ENCODE measurements around the gene EEF1AKMT1. TPM values are rescaled to one million over a fixed set of nuclear protein-coding genes. Genes with fewer than 3 reads are reported as not detected.

EEF1AKMT1 gene
- total and polyA plus RNA-seq, 2 experiments from 2014 or later = 3.2 to 7.6 TPM

DNA sequence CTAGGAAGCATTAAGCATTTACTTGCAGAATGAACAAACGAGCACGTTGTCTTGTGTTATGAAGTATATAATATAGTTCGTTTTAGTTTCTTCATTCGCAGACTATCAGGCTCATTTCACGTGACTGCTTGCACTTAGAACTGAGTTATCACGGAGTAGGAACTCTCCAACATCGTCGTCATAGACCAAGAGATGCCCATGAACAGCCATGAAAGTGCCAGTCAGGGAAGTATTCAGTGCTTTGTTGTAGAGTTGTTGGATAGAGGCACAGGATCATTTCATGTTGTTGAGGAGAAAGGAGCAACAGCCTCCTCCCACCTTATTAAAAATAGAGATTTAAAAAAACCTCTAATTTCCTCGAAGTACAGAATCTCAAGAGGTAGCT is 71.2 kb downstream of the EEF1AKMT1 start:
- no peaks in the 10 kb centered on the region for H3K79me2 ChIP-seq (replicated peaks; ENCODE audit: insufficient read depth)
- ATAC-seq (no peak), DNase-seq (ENCODE audit: low spot score) (no peak)
- peak overlapping the region; percentile 90 for H3K4me2 ChIP-seq
- TF ChIP-seq JUNB (IDR thresholded peaks at IDR 0.05; ENCODE audit: unreplicated experiment) = no peak
- TF ChIP-seq ZNF114 (CRISPR knock-in tag; IDR thresholded peaks at IDR 0.05) = no peak
- no peak for TF ChIP-seq EZH2 (IDR thresholded peaks at IDR 0.05; ENCODE audit: low read depth, unreplicated experiment)
- TF ChIP-seq EZH2phosphoT487 (IDR thresholded peaks at IDR 0.05; ENCODE audit: unreplicated experiment) = no peak
- TF ChIP-seq ETS1 (IDR thresholded peaks at IDR 0.05) = no peak
- TF ChIP-seq, protein P1, sequence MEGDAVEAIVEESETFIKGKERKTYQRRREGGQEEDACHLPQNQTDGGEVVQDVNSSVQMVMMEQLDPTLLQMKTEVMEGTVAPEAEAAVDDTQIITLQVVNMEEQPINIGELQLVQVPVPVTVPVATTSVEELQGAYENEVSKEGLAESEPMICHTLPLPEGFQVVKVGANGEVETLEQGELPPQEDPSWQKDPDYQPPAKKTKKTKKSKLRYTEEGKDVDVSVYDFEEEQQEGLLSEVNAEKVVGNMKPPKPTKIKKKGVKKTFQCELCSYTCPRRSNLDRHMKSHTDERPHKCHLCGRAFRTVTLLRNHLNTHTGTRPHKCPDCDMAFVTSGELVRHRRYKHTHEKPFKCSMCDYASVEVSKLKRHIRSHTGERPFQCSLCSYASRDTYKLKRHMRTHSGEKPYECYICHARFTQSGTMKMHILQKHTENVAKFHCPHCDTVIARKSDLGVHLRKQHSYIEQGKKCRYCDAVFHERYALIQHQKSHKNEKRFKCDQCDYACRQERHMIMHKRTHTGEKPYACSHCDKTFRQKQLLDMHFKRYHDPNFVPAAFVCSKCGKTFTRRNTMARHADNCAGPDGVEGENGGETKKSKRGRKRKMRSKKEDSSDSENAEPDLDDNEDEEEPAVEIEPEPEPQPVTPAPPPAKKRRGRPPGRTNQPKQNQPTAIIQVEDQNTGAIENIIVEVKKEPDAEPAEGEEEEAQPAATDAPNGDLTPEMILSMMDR (conservative IDR thresholded peaks at IDR 0.05; ENCODE audit: low read depth in 2 of 2) = no peak
- TF ChIP-seq, protein P2, sequence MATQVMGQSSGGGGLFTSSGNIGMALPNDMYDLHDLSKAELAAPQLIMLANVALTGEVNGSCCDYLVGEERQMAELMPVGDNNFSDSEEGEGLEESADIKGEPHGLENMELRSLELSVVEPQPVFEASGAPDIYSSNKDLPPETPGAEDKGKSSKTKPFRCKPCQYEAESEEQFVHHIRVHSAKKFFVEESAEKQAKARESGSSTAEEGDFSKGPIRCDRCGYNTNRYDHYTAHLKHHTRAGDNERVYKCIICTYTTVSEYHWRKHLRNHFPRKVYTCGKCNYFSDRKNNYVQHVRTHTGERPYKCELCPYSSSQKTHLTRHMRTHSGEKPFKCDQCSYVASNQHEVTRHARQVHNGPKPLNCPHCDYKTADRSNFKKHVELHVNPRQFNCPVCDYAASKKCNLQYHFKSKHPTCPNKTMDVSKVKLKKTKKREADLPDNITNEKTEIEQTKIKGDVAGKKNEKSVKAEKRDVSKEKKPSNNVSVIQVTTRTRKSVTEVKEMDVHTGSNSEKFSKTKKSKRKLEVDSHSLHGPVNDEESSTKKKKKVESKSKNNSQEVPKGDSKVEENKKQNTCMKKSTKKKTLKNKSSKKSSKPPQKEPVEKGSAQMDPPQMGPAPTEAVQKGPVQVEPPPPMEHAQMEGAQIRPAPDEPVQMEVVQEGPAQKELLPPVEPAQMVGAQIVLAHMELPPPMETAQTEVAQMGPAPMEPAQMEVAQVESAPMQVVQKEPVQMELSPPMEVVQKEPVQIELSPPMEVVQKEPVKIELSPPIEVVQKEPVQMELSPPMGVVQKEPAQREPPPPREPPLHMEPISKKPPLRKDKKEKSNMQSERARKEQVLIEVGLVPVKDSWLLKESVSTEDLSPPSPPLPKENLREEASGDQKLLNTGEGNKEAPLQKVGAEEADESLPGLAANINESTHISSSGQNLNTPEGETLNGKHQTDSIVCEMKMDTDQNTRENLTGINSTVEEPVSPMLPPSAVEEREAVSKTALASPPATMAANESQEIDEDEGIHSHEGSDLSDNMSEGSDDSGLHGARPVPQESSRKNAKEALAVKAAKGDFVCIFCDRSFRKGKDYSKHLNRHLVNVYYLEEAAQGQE (IDR thresholded peaks at IDR 0.05; ENCODE audit: unreplicated experiment) = no peak
- no peak for TF ChIP-seq ZNF462 (CRISPR knock-in tag; IDR thresholded peaks at IDR 0.05)
- TF ChIP-seq ZNF331 (CRISPR knock-in tag; IDR thresholded peaks at IDR 0.05; ENCODE audit: low read depth) = no peak
- no peak for TF ChIP-seq NANOG (IDR thresholded peaks at IDR 0.05; ENCODE audit: borderline replicate concordance)
- TF ChIP-seq STAT1 (IDR thresholded peaks at IDR 0.05; ENCODE audit: unreplicated experiment) = no peak
- TF ChIP-seq POLR2AphosphoS5 (IDR thresholded peaks at IDR 0.05; ENCODE audit: low read depth) = no peak
- TF ChIP-seq CREB1 (CRISPR knock-in tag; IDR thresholded peaks at IDR 0.05; ENCODE audit: low read depth) = no peak
- Mint-ChIP-seq H3K4me1 (peaks cover 8% of the 10 kb centered on the region), H3K27ac (no peak overlapping the region), H3K9me3 (no peaks in the 10 kb centered on the region), H3K36me3 (ENCODE audit: low read depth) (no peaks in the 10 kb centered on the region; the same call in 2 of the 3 replicates), H3K4me3 (peak overlapping the region; percentile 85), H3K27me3 (ENCODE audit: insufficient read depth, low read depth, poor library complexity) (peaks cover 44% of the 10 kb centered on the region)
- H3K36me3 ChIP-seq (ENCODE audit: insufficient read depth) = no peaks in the 10 kb centered on the region
- no peaks in the 10 kb centered on the region for H4K20me1 ChIP-seq (replicated peaks; ENCODE audit: insufficient read depth)
- no peaks in the 10 kb centered on the region for H3K9me2 ChIP-seq (ENCODE audit: insufficient read depth)
- H3F3A ChIP-seq (replicated peaks; ENCODE audit: low read depth) = peaks cover 4% of the 10 kb centered on the region; the same call in 1 of the 2 replicates
- H3K27me3 ChIP-seq (ENCODE audit: insufficient read depth) = peaks cover 33% of the 10 kb centered on the region
- H3K27ac ChIP-seq (ENCODE audit: low read depth) = no peak overlapping the region
- peak overlapping the region; percentile 93 for H2AFZ ChIP-seq
- peak overlapping the region; percentile 86 for H3K4me3 ChIP-seq
- H3K4me1 ChIP-seq (ENCODE audit: insufficient read depth) = peaks cover 7% of the 10 kb centered on the region

All from GM23338 (cell line).